HEK293 (cell line): ENCODE results near the gene ENDOD1.

Experiments
- GLI4 ChIP-seq: fragments of 450-650 bp; formaldehyde crosslinking; IDR thresholded peaks from 2 replicates; pipeline ENCODE4 v1.5.1; 2016; ENCODE audit warnings: missing biosample characterization, missing genetic modification characterization
- HOXA7 ChIP-seq: sonication (generic); formaldehyde crosslinking; IDR thresholded peaks from 2 replicates; pipeline ENCODE4 v1.8.1; 2022; ENCODE audit warnings: missing genetic modification reagents, borderline replicate concordance
- KLF8 ChIP-seq: fragments of 450-650 bp; formaldehyde crosslinking; IDR thresholded peaks from 2 replicates; pipeline ENCODE4 v1.5.1; 2016; ENCODE audit warnings: missing biosample characterization, missing genetic modification characterization
- KLF9 ChIP-seq: fragments of 450-650 bp; formaldehyde crosslinking; IDR thresholded peaks from 2 replicates; pipeline ENCODE4 v1.5.1; 2016; ENCODE audit warnings: missing biosample characterization, missing genetic modification characterization, low read depth
- PRDM10 ChIP-seq: fragments of 450-650 bp; formaldehyde crosslinking; IDR thresholded peaks from 2 replicates; pipeline ENCODE4 v1.5.1; 2016; ENCODE audit warnings: missing biosample characterization, missing genetic modification characterization
- SCRT2 ChIP-seq: fragments of 450-650 bp; formaldehyde crosslinking; IDR thresholded peaks from 2 replicates; pipeline ENCODE4 v1.5.1; 2016; ENCODE audit warnings: missing biosample characterization, missing genetic modification characterization
- SETDB1 ChIP-seq: IDR thresholded peaks from one replicate; pipeline ENCODE4 v1.6.1; 2017; ENCODE audit warnings: mild to moderate bottlenecking, low read length, moderate library complexity, mixed read lengths; ENCODE audit not compliant: insufficient read length
- TCF7L2 ChIP-seq: IDR thresholded peaks from 2 replicates; pipeline ENCODE4 v1.6.1; 2011; ENCODE audit warnings: low read depth, mild to moderate bottlenecking, inconsistent platforms, low read length, moderate library complexity, borderline replicate concordance
- TSHZ1 ChIP-seq: fragments of 450-650 bp; formaldehyde crosslinking; IDR thresholded peaks from 2 replicates; pipeline ENCODE4 v1.5.1; 2016; ENCODE audit warnings: missing biosample characterization, missing genetic modification characterization, borderline replicate concordance
- WT1 ChIP-seq: fragments of 450-650 bp; formaldehyde crosslinking; IDR thresholded peaks from 2 replicates; pipeline ENCODE4 v1.5.1; 2016; ENCODE audit warnings: missing biosample characterization, missing genetic modification characterization
- YY1 ChIP-seq: fragments of 450-650 bp; formaldehyde crosslinking; IDR thresholded peaks from 2 replicates; pipeline ENCODE4 v1.5.1; 2018; ENCODE audit warnings: missing biosample characterization, missing genetic modification characterization
- ZFP3 ChIP-seq: fragments of 450-650 bp; formaldehyde crosslinking; IDR thresholded peaks from 2 replicates; pipeline ENCODE4 v1.5.1; 2016; ENCODE audit warnings: low read depth, missing biosample characterization, missing genetic modification characterization
- ZNF155 ChIP-seq: fragments of 450-650 bp; formaldehyde crosslinking; IDR thresholded peaks from 2 replicates; pipeline ENCODE4 v1.5.1; 2016; ENCODE audit warnings: missing biosample characterization, missing genetic modification characterization
- ZNF184 ChIP-seq: fragments of 450-650 bp; IDR thresholded peaks from 2 replicates; pipeline ENCODE4 v1.5.1; 2018; ENCODE audit warnings: missing biosample characterization, mild to moderate bottlenecking, missing genetic modification characterization
- ZNF366 ChIP-seq: fragments of 450-650 bp; formaldehyde crosslinking; conservative IDR thresholded peaks from 2 replicates; pipeline ENCODE4 v1.5.1; 2016; ENCODE audit warnings: missing biosample characterization, missing genetic modification characterization
- ZNF548 ChIP-seq: fragments of 450-650 bp; formaldehyde crosslinking; IDR thresholded peaks from 2 replicates; pipeline ENCODE4 v1.5.1; 2016; ENCODE audit warnings: missing biosample characterization, missing genetic modification characterization
- ZNF610 ChIP-seq: fragments of 450-650 bp; formaldehyde crosslinking; IDR thresholded peaks from 2 replicates; pipeline ENCODE4 v1.5.1; 2016; ENCODE audit warnings: missing biosample characterization, missing genetic modification characterization, borderline replicate concordance
- ZNF629 ChIP-seq: fragments of 450-650 bp; formaldehyde crosslinking; IDR thresholded peaks from 2 replicates; pipeline ENCODE4 v1.5.1; 2017; ENCODE audit warnings: missing biosample characterization, missing genetic modification characterization
- ZNF654 ChIP-seq: fragments of 450-650 bp; formaldehyde crosslinking; IDR thresholded peaks from 2 replicates; pipeline ENCODE4 v1.5.1; 2016; ENCODE audit warnings: low read depth, missing biosample characterization, missing genetic modification characterization
- ZNF768 ChIP-seq: fragments of 450-650 bp; formaldehyde crosslinking; IDR thresholded peaks from 2 replicates; pipeline ENCODE4 v1.5.1; 2018; ENCODE audit warnings: missing biosample characterization, mild to moderate bottlenecking, missing genetic modification characterization
- TF ChIP-seq, protein P1 (sequence below): fragments of 450-650 bp; IDR thresholded peaks from 2 replicates; pipeline ENCODE4 v1.5.1; 2018; ENCODE audit warnings: missing biosample characterization, missing genetic modification characterization
- TF ChIP-seq, protein P2 (sequence below): fragments of 450-650 bp; formaldehyde crosslinking; IDR thresholded peaks from 2 replicates; pipeline ENCODE4 v1.5.1; 2016; ENCODE audit warnings: missing biosample characterization, missing genetic modification characterization
- TF ChIP-seq, protein P3 (sequence below): sonication (generic); formaldehyde crosslinking; IDR thresholded peaks from 2 replicates; pipeline ENCODE4 v1.8.1; 2022; ENCODE audit warnings: mild to moderate bottlenecking, moderate library complexity, missing genetic modification reagents
- TF ChIP-seq, protein P4 (sequence below): fragments of 450-650 bp; formaldehyde crosslinking; IDR thresholded peaks from 2 replicates; pipeline ENCODE4 v1.5.1; 2017; ENCODE audit warnings: missing biosample characterization, missing genetic modification characterization

Gene ENDOD1

GRCh38 chr11:95067039-95067840 lies 22.4 kb upstream of the ENDOD1 start (continued):
- TF ChIP-seq, protein P1, sequence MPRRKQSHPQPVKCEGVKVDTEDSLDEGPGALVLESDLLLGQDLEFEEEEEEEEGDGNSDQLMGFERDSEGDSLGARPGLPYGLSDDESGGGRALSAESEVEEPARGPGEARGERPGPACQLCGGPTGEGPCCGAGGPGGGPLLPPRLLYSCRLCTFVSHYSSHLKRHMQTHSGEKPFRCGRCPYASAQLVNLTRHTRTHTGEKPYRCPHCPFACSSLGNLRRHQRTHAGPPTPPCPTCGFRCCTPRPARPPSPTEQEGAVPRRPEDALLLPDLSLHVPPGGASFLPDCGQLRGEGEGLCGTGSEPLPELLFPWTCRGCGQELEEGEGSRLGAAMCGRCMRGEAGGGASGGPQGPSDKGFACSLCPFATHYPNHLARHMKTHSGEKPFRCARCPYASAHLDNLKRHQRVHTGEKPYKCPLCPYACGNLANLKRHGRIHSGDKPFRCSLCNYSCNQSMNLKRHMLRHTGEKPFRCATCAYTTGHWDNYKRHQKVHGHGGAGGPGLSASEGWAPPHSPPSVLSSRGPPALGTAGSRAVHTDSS (tag by site-specific recombination), result no peak
- TF ChIP-seq, protein P2, sequence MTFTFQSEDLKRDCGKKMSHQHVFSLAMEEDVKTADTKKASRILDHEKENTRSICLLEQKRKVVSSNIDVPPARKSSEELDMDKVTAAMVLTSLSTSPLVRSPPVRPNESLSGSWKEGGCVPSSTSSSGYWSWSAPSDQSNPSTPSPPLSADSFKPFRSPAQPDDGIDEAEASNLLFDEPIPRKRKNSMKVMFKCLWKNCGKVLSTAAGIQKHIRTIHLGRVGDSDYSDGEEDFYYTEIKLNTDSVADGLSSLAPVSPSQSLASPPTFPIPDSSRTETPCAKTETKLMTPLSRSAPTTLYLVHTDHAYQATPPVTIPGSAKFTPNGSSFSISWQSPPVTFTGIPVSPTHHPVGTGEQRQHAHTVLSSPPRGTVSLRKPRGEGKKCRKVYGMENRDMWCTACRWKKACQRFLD, result no peak
- TF ChIP-seq KLF9 (no peak), YY1 (peak; percentile 87; the same call in 1 of the 2 replicates), ZFP3 (tag by site-specific recombination) (no peak), ZNF654 (tag by site-specific recombination) (no peak), WT1 (tag by site-specific recombination) (no peak), TCF7L2 (no peak), ZNF768 (tag by site-specific recombination) (no peak), ZNF155 (no peak), ZNF548 (tag by site-specific recombination) (no peak), GLI4 (tag by site-specific recombination) (0 out of 2 replicates have a peak, but pooled peaks have one; percentile 13), SETDB1 (no peak), ZNF629 (no peak), ZNF366 (tag by site-specific recombination) (no peak), PRDM10 (no peak), HOXA7 (CRISPR knock-in tag) (no peak), ZNF610 (tag by site-specific recombination) (no peak), ZNF184 (tag by site-specific recombination) (no peak), KLF8 (tag by site-specific recombination) (no peak), TSHZ1 (tag by site-specific recombination) (no peak), SCRT2 (tag by site-specific recombination) (0 out of 2 replicates have a peak, but pooled peaks have one; percentile 29)
- TF ChIP-seq, protein P3, sequence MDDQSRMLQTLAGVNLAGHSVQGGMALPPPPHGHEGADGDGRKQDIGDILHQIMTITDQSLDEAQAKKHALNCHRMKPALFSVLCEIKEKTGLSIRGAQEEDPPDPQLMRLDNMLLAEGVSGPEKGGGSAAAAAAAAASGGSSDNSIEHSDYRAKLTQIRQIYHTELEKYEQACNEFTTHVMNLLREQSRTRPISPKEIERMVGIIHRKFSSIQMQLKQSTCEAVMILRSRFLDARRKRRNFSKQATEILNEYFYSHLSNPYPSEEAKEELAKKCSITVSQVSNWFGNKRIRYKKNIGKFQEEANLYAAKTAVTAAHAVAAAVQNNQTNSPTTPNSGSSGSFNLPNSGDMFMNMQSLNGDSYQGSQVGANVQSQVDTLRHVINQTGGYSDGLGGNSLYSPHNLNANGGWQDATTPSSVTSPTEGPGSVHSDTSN (CRISPR knock-in tag), result no peak
- TF ChIP-seq, protein P4, sequence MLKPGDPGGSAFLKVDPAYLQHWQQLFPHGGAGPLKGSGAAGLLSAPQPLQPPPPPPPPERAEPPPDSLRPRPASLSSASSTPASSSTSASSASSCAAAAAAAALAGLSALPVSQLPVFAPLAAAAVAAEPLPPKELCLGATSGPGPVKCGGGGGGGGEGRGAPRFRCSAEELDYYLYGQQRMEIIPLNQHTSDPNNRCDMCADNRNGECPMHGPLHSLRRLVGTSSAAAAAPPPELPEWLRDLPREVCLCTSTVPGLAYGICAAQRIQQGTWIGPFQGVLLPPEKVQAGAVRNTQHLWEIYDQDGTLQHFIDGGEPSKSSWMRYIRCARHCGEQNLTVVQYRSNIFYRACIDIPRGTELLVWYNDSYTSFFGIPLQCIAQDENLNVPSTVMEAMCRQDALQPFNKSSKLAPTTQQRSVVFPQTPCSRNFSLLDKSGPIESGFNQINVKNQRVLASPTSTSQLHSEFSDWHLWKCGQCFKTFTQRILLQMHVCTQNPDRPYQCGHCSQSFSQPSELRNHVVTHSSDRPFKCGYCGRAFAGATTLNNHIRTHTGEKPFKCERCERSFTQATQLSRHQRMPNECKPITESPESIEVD (tag by site-specific recombination), result no peak
